AG09309 (cell line): ENCODE measurements around the gene WASHC3.
"Not testable (repeated sequence)": the region's sequence is repeated elsewhere in the genome, so short reads cannot be mapped to it uniquely, and the experiment has no call there.

Experiments used
- DNase-seq: peaks from one replicate; pipeline ENCODE4 v3.0.0-alpha.2; 2010; ENCODE audit warnings: low read depth
- H3K4me3 ChIP-seq: 2 replicates; pipeline ENCODE4 v1.5.1; 2011; ENCODE audit warnings: mild to moderate bottlenecking, low read depth, low read length, moderate library complexity; ENCODE audit not compliant: control insufficient read depth
- CTCF ChIP-seq: IDR thresholded peaks from 2 replicates; pipeline ENCODE4 v1.5.1; 2011; ENCODE audit warnings: mild to moderate bottlenecking, low read depth, low read length, inconsistent platforms; ENCODE audit not compliant: insufficient read depth, control insufficient read depth; ENCODE audit errors: missing control alignments

WASHC3 gene

GRCh38 chr12:102061560-102062418 is at the start of gene WASHC3:
Gene WASHC3 (minus strand): TSS chr12:102061991. CDS start chr12:102061962, 29 bp downstream.
- peak within 1 kb of the TSS; percentile 89 for H3K4me3 ChIP-seq
- DNase-seq, result peak; percentile 66
- TF ChIP-seq CTCF, result no peak

- DNase-seq, result no peak
- TF ChIP-seq CTCF, result no peak
- no peak overlapping the region for H3K4me3 ChIP-seq
These were observed 49.0 kb upstream of the WASHC3 start for GRCh38 chr12:102110782-102111181.

- H3K4me3 ChIP-seq, result no peak overlapping the region
- DNase-seq, result no peak
- no peak for TF ChIP-seq CTCF
These were observed 46.2 kb upstream of the WASHC3 start for GRCh38 chr12:102107970-102108369.

GRCh38 chr12:102106905-102107304 is 45.1 kb upstream of the WASHC3 start:
- no peak overlapping the region for H3K4me3 ChIP-seq
- TF ChIP-seq CTCF, result no peak
- DNase-seq, result no peak

- no peak for DNase-seq
- no peak overlapping the region for H3K4me3 ChIP-seq
- TF ChIP-seq CTCF, result no peak
These were observed 35.1 kb upstream of the WASHC3 start for GRCh38 chr12:102096855-102097254.

GRCh38 chr12:102095677-102096263 is 34.0 kb upstream of the WASHC3 start:
- peak; percentile 47 for TF ChIP-seq CTCF
- no peak for DNase-seq
- no peak overlapping the region for H3K4me3 ChIP-seq

GRCh38 chr12:102093319-102093718 is 31.5 kb upstream of the WASHC3 start:
- H3K4me3 ChIP-seq, result no peak overlapping the region
- DNase-seq, result no peak
- TF ChIP-seq CTCF, result no peak

- not testable (repeated sequence) for H3K4me3 ChIP-seq, DNase-seq
These were observed 27.5 kb upstream of the WASHC3 start for GRCh38 chr12:102089228-102089835.
